Heart left ventricle (tissue), 13 donors: ENCODE results near the gene ZNF664.

Source experiments
- CTCF ChIP-seq, 12 donors: fragments of 200-600 bp; sonication (generic) in 4 of 12; IDR thresholded peaks; one replicate each; pipeline versions ENCODE4 v1.5.0 to v1.8.0; 2018 to 2022; ENCODE audit warnings: antibody characterized with exemption in 12 of 12, mild to moderate bottlenecking in 5 of 12
- POLR2A ChIP-seq, 2 donors: fragments of 450-650 bp; IDR thresholded peaks; one replicate each; pipeline ENCODE4 v1.6.1; 2017; ENCODE audit warnings: antibody characterized with exemption in 2 of 2, mild to moderate bottlenecking in 2 of 2, moderate library complexity in 2 of 2
- donor health status: ischemic (EF 13 %, LVEDD 7.1; RV severe dilation, severe dysfunction).
- donor health status: DM: no; HTN: yes; CAD: no.
- donor health status: DM: no; HTN: no; CAD: no.
- donor health status: ischemic (EF 25% LVEDD 6.9; RV normal size, moderate dysfunction).
- donor health status: ischemic (EF 25% LVEDD 5.7; RV mildly dilated, moderate dysfunction).
- donor health status: ischemic (EF 35%, LVEDD 5.7; RV mildly dilated, moderate dysfunction).
- donor health status: nonischemic (EF 11% LVEDD 7.7; RV severe dilation, severe dysfunction).
- donor health status: DM: yes; HTN: yes; CAD: no.
- donor health status: PGD.
- donor health status: ischemic (EF 29% LVEDD 5.4; RV normal size, mild dysfunction).
- donor health status: nonischemic (EF 23%, LVEDD 6.1; RV moderate dilation, normal function).

GRCh38 chr12:124032265-124032886 lies 59.4 kb downstream of the ZNF664 start:
- TF ChIP-seq CTCF (IDR thresholded peaks at IDR 0.05), result peak; percentile 80 to 89 (median 86)
- no peak for TF ChIP-seq POLR2A (IDR thresholded peaks at IDR 0.05)
